22Rv1 (cell line): ENCODE measurements around the gene RAB3C.

ENCODE experiments used
- H3K27ac ChIP-seq: fragments of 450-650 bp; 2 replicates; pipeline ENCODE4 v1.5.1; 2017
- CTCF ChIP-seq: fragments of 450-650 bp; IDR thresholded peaks from 2 replicates; pipeline ENCODE4 v1.5.1; 2017; ENCODE audit warnings: mild to moderate bottlenecking
- ZFX ChIP-seq: fragments of 450-650 bp; IDR thresholded peaks from 2 replicates; pipeline ENCODE4 v1.6.1; 2017; ENCODE audit warnings: antibody characterized with exemption, borderline replicate concordance

Gene RAB3C

GRCh38 chr5:58716713-58717112 lies 133.8 kb downstream of the RAB3C start:
- no peak overlapping the region for H3K27ac ChIP-seq
- no peak for TF ChIP-seq CTCF
- no peak for TF ChIP-seq ZFX

- TF ChIP-seq ZFX (no peak), CTCF (no peak)
- H3K27ac ChIP-seq, result no peak overlapping the region
Observed at GRCh38 chr5:58717303-58718007, 134.6 kb downstream of the RAB3C start.

DNA sequence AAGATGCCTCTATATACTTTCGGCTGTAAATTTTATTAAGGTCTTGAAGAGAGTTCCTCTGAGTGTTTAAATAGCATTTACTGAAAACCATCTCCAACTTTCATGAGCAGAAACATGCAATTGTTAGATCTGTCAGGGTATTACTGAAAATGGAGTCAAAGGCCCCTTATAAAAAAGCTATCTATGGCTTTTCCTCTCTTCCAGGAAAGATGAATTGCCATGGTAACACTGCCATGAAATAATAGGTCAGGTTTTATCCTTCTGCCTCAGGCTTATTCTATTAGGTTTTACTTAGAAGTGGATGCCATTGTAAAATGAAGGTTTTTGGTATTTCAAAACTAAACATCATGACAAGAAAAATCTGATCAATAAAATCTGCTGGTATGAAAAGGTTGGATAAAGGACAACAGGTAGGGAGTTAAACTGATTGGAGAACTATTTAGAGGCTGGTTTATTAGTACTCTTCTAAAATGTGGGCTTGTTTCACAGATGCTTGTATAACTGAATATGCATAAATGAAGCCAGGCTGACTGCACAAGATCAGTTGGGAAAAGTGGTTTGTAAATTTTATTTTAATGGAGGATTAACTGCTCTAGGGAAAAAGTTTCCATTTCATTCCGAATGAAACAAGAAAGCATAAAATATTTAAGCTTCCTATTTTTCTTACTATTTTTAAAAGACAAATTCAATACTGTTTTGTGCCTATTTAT lies 135.5 kb downstream of the RAB3C start:
- no peak for TF ChIP-seq CTCF
- TF ChIP-seq ZFX, result no peak
- H3K27ac ChIP-seq, result no peak overlapping the region

DNA sequence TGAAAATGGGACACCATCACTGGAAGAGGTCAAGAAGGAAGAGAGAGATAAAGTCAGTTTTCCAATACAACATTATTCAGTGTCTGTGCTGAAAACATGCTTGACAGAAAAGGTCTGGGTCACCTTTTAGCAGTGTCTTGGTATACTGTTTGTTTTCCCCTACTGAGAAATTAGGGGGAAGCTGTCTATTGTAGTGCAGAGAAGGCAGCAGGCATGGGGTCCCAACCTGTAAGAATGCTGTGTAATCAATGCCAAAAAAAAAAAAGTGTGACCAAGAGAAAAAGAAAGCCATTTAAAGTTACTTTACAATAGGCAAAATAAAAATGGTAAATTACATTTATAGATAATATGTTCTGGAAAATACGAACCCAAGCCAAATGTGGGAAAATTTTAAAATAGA lies 139.3 kb downstream of the RAB3C start:
- no peak for TF ChIP-seq CTCF
- TF ChIP-seq ZFX, result no peak
- no peak overlapping the region for H3K27ac ChIP-seq

- no peak overlapping the region for H3K27ac ChIP-seq
- TF ChIP-seq CTCF, result no peak
- no peak for TF ChIP-seq ZFX
Observed at GRCh38 chr5:58724992-58725391, 142.1 kb downstream of the RAB3C start.

GRCh38 chr5:58731641-58732040 lies 148.8 kb downstream of the RAB3C start:
- no peak for TF ChIP-seq ZFX
- TF ChIP-seq CTCF, result no peak
- no peak overlapping the region for H3K27ac ChIP-seq

DNA sequence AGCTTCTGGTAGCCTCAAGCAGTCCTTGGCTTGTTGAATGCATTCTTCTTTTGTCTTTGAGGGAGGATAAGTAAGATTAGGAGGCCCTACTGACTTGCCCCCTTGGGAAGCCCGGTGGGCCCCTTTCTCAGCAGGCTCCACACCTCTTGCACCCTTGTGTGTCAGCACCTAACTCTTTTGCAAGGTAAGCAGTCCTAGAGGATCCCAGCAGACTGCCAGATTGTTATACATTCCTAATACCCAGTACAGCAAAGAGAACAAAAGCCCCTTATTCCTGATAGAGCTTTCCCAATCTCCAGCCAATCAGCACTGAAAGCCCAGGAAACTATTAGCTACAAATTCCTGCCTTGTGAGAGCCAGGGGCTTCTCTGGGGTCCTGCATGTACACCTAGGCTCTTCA lies 152.8 kb downstream of the RAB3C start:
- TF ChIP-seq CTCF (no peak), ZFX (no peak)
- no peak overlapping the region for H3K27ac ChIP-seq
